CD4-positive, alpha-beta T cell treated with Interferon alpha-2 for 1 hour (primary cell): ENCODE results near the gene PDHA1.

Experiments
- DNase-seq, 2 donors: peaks; one replicate each; pipeline ENCODE4 v3.0.0-alpha.2; 2020 to 2022

PDHA1 gene

DNA sequence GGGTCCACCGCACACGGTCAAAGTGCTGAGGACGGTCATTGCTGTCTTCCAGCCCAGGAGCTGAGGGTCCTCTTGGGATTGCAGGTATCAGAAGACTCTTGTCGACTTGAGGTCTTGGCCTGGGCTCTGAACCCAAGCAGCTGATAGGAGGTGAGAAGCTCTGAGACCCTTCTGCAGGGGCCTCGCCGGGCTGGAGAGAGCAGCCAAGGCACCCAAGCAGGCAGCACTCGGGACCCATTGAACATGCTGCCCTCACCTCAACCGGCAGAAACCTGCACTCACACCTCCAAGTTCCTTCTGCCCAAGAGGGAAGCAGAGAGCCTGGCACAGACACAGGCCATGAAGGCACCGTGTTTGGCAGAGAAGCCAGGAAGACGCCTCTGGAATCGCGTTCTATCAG is 34.1 kb downstream of the PDHA1 start:
- no peak for DNase-seq

DNA sequence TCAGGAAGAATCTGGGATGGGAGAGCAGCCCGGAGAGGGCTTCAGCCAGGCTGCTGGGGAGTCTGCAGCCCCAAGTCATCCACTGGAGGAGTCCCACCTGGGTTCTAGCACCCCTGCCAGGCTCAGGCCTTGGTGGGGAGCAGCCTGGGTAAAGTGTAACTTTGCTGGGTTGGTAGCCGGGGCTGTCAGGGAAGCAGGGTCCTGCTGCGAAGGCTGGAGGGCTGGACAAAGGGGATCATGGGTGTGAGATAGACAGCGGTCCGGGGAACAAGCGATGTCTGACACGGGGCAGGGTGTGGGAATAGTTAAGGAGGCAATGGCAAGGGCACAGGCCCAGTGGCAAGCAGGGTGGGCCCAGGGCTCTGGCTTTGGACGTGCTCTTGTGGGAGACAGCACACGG is 37.6 kb downstream of the PDHA1 start:
- DNase-seq: no peak

DNA sequence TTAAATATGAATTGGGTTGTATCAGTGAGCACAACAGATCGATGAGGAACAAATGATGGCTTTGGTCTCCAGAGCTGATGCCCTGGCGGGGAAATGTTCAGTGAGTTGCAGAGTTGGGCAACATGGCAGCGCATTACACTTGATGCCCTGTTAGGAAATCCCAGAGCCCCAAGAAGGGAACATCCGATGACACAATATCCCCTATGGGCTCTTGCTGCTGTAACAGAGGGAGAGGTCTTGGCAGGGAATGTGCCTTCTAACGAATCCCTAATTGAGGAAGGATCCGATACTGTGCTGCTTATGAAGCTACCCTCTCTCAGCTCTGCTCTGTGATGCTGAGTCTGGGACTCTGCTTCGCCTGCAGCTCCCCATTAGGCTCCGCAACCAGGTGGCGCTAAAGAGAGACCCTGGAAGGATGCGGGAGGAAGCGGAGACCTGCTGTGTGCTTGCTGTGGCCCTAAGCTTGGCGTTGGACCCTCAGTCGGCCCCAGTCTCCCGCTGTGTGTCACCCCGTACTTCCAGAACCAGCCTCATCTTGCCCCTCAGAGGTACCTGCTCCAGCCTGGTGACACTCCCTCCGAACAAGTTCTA is 38.9 kb downstream of the PDHA1 start:
- DNase-seq: peak; percentile 34 to 49

DNA sequence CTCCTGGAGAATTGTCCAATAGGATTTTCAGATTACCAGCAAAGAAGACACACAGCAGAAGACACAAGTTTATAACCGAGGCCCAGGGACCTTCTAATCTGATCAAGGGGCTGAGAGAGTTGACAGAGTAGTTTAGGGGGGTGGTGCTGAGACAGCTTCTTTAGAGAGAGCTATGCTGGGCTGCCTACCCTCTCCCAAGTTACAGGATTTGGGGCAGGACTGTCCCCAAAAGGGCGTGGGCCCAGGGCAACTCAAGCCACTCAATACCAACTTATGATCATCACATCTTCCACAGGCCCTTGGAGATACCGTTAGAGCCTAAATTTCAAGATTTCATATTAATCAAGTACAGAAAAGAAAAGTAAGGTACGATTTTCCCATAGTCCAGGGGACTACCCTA is 43.0 kb downstream of the PDHA1 start:
- no peak for DNase-seq

DNA sequence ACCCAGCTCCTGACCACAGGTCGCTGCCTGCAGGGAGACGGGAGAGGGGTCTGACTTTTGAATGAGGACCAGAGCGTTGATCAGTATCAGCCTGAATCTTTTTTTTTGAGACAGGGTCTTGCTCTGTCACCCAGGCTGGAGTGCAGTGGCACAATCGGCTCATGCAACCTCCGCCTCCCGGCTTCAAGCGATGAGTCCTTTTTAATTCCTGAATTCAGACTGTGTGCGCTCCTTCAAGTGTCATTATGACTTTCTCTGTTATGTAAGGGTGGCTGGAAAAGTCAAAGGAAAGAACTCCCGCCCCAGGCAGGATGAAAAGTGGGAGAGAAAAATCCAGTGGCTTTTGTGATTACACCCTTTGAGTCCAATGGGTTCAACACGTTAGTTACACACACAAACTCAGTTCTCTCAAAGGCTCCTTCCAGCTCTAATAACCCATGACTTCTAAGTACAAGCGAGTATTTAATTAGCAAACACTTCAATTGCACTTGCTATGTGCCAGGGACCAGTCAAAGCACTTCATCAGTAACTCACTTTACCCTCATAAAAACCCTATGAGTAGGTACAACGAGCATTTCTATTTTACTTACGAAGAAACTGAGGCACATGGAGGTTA is 44.4 kb downstream of the PDHA1 start:
- DNase-seq: no peak

DNA sequence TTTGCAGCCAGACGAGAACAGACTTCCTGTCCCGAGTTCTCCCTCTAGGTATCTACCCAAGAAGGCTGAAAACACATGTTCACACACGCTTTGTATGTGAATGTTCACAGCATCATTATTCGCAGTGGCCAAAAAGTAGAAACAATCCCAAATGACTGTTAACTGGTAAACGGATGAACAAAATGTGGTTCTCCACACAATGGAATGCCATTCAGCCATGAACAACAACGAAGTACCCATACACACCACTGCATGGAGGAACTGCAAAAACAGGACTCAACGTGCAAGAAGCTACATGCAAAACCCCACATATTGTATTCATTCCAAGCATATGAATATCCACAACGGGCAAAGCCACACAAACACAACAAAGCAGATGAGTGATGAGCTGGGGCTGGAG is 45.0 kb downstream of the PDHA1 start:
- no peak for DNase-seq

DNA sequence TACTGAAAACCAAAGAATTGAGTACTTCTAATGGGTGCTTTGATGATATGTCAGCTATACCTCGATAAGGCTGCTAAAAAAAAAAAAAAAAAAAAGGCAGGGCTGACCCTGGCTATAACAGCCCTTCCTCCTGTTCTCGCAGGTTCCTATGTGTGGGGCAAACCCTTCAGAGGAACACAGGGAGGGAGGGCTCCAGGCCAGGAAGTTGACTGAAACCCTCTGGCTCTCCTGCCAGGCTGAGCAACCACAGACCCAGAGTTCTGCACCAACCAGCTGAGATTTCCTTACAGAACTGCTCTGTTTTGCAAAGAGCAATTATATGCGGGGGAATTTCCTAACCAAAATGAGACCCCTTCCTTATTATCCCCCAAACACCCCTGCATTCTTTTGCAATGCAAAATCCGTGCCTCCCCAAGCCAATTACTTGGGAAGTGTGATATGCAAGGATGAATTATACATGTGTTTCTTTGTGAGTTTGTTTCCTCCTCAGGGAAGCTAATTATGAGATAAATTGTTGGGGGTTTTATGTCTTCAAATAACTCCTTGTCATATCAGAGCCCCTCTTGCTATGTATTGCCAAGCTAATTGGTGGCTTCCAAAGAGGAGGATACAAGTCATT is 45.6 kb downstream of the PDHA1 start:
- DNase-seq: no peak

DNA sequence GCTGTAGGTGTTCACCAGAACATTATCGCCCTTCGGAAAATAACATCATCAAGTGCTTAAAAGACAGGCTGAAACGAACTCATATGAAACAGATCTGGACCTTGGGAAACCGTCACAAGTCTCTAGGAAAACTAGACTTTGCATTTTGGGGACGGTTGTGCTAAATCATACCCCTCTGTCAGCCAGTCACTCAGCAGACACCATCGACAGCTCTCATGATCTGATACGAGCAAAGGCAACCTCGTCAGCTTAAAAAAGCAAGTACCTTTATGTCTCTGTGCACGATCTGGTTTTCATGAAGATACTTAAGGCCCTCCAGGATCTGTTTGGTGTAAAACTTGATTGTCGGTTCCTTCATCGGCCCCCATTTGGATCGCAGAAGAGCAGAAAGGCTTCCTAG is 48.4 kb downstream of the PDHA1 start:
- no peak for DNase-seq

DNA sequence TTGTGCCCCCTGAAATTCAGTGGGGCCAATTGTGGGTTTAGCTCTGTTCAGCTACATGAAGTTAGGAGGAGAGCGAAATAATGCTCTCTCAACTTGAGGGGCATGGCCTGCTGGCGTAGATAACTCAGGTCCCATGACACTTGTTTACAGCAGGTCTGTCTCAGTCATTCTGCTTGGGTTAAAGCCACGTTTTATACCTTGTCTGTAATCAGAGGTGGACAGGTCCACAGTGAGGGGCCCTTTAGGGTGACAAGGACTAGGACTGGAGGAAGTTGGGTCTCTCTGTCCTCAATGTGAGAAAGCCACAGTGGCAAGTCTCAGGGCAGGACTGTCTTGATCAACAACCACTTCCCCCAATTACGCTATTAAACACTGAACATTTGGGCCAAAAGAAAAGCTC is 49.0 kb downstream of the PDHA1 start:
- no peak for DNase-seq

DNA sequence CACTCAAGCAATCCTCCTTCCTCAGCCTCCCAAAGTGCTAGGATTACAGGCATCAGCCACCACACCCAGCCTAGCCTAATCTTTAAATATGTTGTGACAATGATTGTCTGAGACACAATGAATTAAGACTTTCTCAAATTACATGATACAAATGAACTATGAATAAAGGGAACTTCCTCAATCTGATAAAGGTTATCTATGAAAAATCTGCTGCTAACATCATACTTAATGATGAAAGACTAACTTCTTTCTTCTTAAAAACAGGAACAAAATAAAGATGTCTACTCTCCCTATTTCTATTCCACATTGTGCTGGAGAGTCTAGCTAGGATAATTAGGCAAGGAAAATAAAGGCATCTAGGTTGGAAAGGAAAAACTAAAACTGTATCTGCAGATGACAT is 60.0 kb downstream of the PDHA1 start:
- DNase-seq: no peak

DNA sequence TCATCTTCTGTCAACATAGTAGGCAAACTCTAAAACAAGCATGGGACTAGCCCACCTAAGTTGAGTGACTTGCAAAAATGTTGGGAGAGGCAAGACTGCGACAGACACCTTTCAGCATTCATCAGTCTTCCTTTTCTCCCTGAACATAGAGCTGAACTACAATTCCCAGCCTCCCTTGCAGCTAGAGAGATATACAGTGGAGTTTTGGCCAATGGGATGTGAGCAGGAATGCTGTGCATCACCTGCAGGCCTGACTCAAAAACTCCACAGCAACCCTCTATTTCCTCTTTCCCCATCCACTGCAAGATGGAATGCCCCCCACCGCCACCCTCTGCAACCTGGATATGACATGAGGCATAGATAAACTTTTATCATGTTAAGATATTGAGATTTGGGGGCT is 66.5 kb downstream of the PDHA1 start:
- DNase-seq: no peak
